ENCODE measurements around the gene VAT1.
A peak's percentile ranks its signal among the peaks of the same experiment; 100 is the strongest.

Gene VAT1

GRCh38 chr17:43027091-43028032 lies 5.2 kb upstream of the VAT1 start:
- no peak for DNase-seq

GRCh38 chr17:43026595-43026994 lies 4.4 kb upstream of the VAT1 start:
- no peak for DNase-seq

GRCh38 chr17:43025766-43026537 lies 3.8 kb upstream of the VAT1 start:
- no peak for DNase-seq

DNA sequence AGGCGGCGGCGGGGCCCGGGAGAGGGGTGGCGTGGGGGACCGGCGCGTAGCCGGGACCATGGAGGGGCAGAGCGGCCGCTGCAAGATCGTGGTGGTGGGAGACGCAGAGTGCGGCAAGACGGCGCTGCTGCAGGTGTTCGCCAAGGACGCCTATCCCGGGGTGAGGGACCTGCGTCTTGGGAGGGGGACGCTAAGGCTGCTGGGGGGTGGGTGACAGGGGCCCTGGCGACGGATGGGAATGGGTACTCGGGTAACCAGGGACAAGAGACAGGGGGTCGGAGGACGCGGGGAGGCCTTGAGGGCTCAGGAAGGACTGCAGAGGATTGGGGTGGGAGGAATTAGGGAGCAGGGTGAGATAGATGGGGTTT lies 3.1 kb upstream of the VAT1 start:
- DNase-seq: no peak

GRCh38 chr17:43024407-43025289 lies 2.5 kb upstream of the VAT1 start, which contains the start of gene RND2:
Gene RND2, plus strand, starts transcription at chr17:43025231. Its CDS starts 117 bp downstream, at chr17:43025348.
- DNase-seq: peak; percentile 88

GRCh38 chr17:43020789-43021740 lies 1.1 kb downstream of the VAT1 start:
- DNase-seq: peak; percentile 22

DNA sequence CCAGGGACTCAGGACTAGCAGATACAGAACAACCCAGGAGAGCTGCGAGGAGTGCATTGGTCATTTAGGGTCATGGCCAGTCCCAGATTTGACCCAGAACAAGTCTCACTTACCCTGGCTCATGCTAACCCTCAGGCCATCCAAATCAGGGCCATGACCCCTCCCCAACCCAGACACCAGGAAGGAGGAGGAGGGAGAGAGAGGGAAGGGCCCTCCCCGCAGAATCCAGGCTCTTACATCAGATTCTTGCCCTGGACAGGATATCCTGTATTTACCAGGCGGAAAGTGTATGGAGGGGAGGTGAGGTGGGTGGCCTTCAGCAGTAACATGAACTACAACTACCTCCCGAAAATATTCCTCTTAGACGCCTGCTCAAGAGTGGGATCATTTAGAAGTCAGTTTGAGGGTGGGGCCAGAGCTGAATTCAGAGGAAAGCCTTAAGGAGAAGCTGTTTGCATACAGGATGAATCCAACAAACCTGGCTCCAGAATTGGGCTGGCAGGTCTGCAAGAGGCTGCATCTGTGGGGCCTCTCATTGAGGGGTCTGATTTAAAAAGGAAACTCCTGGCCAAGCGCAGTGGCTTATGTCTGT lies 2.1 kb downstream of the VAT1 start:
- no peak for DNase-seq

- no peak for DNase-seq
These were observed 2.8 kb downstream of the VAT1 start for GRCh38 chr17:43019418-43019817.

GRCh38 chr17:43018932-43019331 lies 3.3 kb downstream of the VAT1 start:
- no peak for DNase-seq

GRCh38 chr17:43018008-43018853 lies 4.0 kb downstream of the VAT1 start:
- DNase-seq: no peak

- no peak for DNase-seq
These were observed 6.0 kb downstream of the VAT1 start for GRCh38 chr17:43016216-43016615.

DNA sequence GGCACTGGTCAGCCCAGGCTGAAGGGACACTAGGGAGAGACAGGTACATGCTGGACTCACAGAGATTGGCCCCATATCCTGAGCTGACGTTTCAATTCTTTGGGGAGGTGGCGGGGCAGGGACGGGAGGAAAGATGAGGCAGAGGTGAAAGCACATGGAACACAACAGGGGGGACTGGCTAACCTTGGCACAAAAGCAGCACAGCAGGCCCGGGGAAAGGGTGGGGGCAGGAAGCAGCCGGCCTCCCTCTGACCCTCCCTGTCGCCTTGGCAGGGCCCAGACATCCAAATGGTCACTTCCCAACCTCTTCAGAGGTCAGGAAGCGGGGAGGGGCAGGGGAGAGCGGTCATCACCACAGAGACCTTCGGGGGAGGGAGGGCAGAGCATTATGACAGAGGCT lies 6.6 kb downstream of the VAT1 start:
- no peak for DNase-seq

DNA sequence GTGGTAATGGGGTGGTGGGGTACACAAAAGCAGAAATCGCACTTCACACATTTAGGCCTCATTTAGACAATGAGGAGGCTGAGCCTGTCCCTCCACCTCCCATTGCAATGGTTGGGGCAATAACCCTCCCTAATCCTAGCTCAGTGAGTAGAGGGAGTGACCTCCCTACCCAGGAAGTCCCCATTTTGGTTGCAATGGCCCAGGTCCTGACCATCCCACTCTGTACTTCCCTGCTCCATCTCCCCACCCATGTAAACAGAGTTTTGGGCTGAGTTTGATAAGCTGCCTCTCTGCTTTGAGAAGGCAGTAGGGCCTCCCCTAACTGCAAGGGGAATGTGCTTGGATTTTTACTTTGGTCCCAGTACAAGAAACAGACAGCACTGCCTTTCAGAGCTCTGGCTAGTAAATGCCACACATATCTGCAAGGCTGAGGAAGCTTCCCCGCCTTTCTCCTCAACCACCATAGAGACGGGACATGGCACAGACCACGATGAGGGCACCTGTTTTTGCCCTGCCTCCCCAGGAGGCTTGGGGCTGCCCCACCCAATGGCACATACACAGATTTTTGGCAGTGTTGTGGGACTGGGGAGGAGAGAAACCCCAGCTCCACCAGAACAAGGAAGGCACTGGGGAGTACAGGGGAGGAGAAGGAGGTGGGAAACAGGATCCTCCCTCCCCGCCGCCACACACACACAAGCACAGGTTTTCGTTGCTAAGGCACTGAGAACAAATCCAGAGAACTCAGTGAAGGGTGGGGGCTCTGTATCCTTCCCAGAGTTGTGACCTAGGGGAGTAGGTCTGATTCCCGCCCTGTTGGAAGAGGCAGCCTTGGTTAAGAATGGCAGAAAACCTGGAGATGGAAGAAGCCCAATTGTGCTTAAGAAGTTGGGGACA lies 7.3 kb downstream of the VAT1 start:
- DNase-seq: no peak

DNA sequence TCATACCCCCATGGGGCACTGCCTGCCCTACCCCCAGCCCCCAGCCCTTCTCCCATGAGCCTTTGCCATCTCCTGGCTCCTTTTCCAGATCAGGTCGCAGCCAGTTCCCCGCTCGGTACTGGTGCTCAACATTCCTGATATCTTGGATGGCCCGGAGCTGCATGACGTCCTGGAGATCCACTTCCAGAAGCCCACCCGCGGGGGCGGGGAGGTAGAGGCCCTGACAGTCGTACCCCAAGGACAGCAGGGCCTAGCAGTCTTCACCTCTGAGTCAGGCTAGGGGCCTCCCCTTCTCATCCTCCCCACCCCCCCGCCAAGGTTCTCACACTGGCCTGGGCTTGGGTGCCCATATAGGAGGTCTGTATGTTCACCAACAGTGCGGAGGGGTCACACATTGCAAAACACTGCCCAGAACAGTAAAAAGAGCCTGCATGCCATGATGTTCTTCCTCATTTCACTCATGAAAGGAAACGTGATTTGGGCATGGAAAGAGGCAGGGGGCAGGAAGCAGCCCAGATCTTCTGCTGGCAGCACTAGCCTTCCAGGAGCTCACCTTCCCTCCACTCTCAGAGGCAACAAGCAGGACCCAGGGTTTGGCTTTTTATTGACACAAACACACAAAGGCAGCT lies 8.1 kb downstream of the VAT1 start:
- no peak for DNase-seq

- DNase-seq: no peak
These were observed 8.9 kb downstream of the VAT1 start for GRCh38 chr17:43013296-43013695.

DNA sequence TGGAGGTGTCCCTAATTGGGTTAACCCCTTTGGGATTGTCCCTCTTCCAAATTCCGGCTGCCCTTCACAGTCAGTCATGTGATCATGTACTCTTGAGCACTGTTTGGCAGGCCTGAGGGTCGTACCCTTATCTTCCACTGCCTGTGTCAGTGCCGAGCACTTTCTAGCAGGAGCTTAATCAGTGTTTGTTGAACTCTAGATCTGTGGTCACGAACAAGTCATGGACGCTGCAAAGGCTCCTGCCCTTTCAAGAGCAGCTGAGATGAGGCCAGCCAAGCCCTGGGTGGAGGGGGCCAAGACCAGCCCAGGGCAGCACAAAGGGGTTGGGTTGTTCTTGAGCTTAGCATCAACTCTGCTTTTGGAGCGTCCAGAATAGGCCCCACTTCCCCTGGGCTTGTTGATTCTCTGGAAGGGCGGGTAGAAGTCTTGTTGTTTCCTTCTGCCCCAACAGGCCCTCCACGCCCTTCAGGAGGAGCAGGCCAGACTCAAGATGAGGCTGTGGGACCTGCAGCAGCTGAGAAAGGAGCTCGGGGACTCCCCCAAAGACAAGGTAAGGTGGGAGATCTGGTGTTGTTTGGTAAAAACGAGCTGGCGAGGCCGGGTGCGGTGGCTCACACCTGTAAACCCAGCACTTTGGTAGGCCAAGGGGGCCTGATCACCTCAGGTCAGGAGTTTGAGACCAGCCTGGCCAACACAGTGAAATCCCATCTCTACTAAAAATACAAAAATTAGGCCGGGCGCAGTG lies 10.3 kb downstream of the VAT1 start:
- DNase-seq: no peak

DNA sequence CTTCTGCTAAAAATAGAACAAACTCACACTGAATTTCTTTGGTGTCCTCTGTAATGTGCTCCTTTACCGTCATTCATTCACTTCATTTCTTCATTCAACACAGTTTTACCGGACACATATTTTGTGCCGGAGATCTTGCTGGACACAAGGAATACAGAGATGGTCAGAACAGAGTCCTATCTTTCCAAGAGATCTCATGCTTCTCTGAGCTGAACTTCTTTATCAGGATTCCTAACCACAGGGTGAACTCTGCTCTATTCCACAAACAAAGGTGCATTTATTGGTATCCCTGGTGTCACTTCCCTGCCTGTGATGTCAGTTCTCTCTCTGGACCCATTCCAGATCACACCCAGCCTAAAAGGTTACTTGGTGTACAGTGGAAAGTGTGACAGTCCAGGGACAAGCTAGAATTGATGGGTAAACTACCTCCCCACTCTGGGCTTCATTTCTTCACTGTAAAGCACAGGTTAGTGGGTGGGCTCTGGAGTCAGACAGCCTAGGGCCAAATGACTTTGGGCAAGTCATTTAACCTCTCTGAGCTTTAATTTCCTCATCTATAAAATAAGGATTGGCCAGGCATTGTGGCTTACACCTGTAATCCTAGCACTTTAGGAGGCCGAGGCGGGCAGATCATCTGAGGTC lies 11.4 kb downstream of the VAT1 start:
- DNase-seq: no peak
